ENCODE measurements around the gene PARD3B.

The PARD3B gene

DNA sequence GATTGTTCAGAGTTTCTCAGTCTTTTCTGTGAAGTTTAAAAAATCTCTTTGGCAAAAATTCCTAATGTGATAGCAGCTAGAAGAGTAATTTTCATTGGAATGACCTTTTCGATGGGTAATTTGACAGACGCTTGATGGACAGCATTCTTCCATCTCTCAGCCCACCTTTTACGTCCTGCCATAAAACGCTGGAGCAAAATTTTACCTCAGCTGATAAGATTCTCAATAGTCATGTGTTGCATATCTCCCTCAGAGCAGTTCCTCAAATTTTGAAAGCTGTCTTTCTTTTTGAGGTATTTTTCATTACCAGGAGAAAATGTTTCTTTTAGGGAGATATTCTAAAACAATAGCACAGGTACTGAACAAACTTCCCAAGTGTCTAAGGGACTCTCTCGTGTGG is 441.4 kb downstream of the PARD3B start:
- no peaks in the 10 kb centered on the region for H4K20me1 ChIP-seq (ENCODE audit: insufficient read depth, low read length)
- H3K4me3 ChIP-seq (ENCODE audit: low read length), result no peak overlapping the region
- H3F3A ChIP-seq (ENCODE audit: insufficient read depth, low read length), result no peaks in the 10 kb centered on the region
- no peak overlapping the region for H3K9ac ChIP-seq (ENCODE audit: low read length)
- H3K36me3 ChIP-seq (replicated peaks; ENCODE audit: insufficient read depth, low read length), result no peaks in the 10 kb centered on the region
- H3K79me2 ChIP-seq (ENCODE audit: low read length), result no peaks in the 10 kb centered on the region
- TF ChIP-seq, protein P1, sequence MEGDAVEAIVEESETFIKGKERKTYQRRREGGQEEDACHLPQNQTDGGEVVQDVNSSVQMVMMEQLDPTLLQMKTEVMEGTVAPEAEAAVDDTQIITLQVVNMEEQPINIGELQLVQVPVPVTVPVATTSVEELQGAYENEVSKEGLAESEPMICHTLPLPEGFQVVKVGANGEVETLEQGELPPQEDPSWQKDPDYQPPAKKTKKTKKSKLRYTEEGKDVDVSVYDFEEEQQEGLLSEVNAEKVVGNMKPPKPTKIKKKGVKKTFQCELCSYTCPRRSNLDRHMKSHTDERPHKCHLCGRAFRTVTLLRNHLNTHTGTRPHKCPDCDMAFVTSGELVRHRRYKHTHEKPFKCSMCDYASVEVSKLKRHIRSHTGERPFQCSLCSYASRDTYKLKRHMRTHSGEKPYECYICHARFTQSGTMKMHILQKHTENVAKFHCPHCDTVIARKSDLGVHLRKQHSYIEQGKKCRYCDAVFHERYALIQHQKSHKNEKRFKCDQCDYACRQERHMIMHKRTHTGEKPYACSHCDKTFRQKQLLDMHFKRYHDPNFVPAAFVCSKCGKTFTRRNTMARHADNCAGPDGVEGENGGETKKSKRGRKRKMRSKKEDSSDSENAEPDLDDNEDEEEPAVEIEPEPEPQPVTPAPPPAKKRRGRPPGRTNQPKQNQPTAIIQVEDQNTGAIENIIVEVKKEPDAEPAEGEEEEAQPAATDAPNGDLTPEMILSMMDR (IDR thresholded peaks at IDR 0.05; ENCODE audit: low read length), result no peak
- TF ChIP-seq EZH2 (optimal IDR thresholded peaks at IDR 0.05; ENCODE audit: low read depth, low read length), result no peak
- no peak for TF ChIP-seq EZH2phosphoT487 (IDR thresholded peaks at IDR 0.05; ENCODE audit: low read length)
- H3K27me3 ChIP-seq (replicated peaks; ENCODE audit: insufficient read depth, low read length), result no peaks in the 10 kb centered on the region
- no peak overlapping the region for H2AFZ ChIP-seq (ENCODE audit: low read length)
- no peaks in the 10 kb centered on the region for H3K9me3 ChIP-seq (replicated peaks; ENCODE audit: insufficient read depth, low read length)
- no peaks in the 10 kb centered on the region for H3K4me1 ChIP-seq (ENCODE audit: low read length)
- no peak for DNase-seq
- H3K9me2 ChIP-seq (replicated peaks; ENCODE audit: insufficient read depth, low read length), result no peaks in the 10 kb centered on the region
- no peak overlapping the region for H3K4me2 ChIP-seq (ENCODE audit: low read depth, low read length)
- H3K27ac ChIP-seq (ENCODE audit: low read length), result no peak overlapping the region

DNA sequence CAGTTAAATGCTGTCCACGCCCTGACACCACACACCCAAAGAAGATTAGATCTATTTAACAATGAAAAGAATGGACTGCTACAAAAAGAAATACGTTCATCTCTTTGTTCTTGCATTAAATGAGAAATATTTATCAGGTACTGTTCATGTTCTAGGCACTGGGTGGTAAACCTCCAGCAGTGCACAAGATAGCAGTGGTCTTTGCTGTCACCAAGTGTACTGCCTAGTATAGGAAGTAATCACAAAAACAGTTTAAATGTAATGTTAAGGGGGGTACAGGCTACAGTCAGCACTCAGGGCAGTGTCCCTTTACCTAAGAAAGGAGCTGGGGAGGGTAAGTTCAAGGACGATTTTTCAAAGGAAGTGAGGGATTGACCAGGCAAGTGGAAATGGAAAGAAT is 443.6 kb downstream of the PARD3B start:
- no peaks in the 10 kb centered on the region for H3K4me1 ChIP-seq (ENCODE audit: low read length)
- H3K79me2 ChIP-seq (ENCODE audit: low read length), result no peaks in the 10 kb centered on the region
- no peak overlapping the region for H3K4me2 ChIP-seq (ENCODE audit: low read depth, low read length)
- DNase-seq, result no peak
- no peaks in the 10 kb centered on the region for H3K27me3 ChIP-seq (replicated peaks; ENCODE audit: insufficient read depth, low read length)
- H2AFZ ChIP-seq (ENCODE audit: low read length), result no peak overlapping the region
- H3K27ac ChIP-seq (ENCODE audit: low read length), result no peak overlapping the region
- H4K20me1 ChIP-seq (ENCODE audit: insufficient read depth, low read length), result no peaks in the 10 kb centered on the region
- no peaks in the 10 kb centered on the region for H3K9me2 ChIP-seq (replicated peaks; ENCODE audit: insufficient read depth, low read length)
- TF ChIP-seq EZH2 (optimal IDR thresholded peaks at IDR 0.05; ENCODE audit: low read depth, low read length) (no peak), EZH2phosphoT487 (IDR thresholded peaks at IDR 0.05; ENCODE audit: low read length) (no peak)
- TF ChIP-seq, protein P1 (IDR thresholded peaks at IDR 0.05; ENCODE audit: low read length), result no peak
- H3F3A ChIP-seq (ENCODE audit: insufficient read depth, low read length), result no peaks in the 10 kb centered on the region
- H3K9ac ChIP-seq (ENCODE audit: low read length), result no peak overlapping the region
- no peak overlapping the region for H3K4me3 ChIP-seq (ENCODE audit: low read length)
- no peaks in the 10 kb centered on the region for H3K9me3 ChIP-seq (replicated peaks; ENCODE audit: insufficient read depth, low read length)
- H3K36me3 ChIP-seq (replicated peaks; ENCODE audit: insufficient read depth, low read length), result no peaks in the 10 kb centered on the region

DNA sequence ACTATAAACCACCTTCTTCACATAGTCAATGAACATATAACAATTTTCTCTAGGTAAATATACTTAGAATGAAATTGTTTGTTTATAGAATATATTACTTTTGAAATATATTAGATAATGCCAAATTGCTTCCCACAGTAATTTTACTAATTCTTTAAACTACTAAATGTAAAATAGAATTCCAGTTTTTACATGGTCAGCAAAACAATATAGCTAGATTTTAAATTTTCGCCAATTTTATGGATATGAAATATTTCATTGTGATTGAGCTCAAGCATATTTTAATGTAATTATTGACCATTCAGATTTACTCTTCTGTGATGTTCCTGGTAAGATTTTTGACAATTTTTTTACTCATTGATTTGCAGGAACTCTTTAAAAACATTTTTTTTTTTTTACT is 444.6 kb downstream of the PARD3B start:
- H3K36me3 ChIP-seq (replicated peaks; ENCODE audit: insufficient read depth, low read length), result no peaks in the 10 kb centered on the region
- H3K4me3 ChIP-seq (ENCODE audit: low read length), result no peak overlapping the region
- no peaks in the 10 kb centered on the region for H4K20me1 ChIP-seq (ENCODE audit: insufficient read depth, low read length)
- no peaks in the 10 kb centered on the region for H3K4me1 ChIP-seq (ENCODE audit: low read length)
- H3K9ac ChIP-seq (ENCODE audit: low read length), result no peak overlapping the region
- no peak overlapping the region for H3K4me2 ChIP-seq (ENCODE audit: low read depth, low read length)
- no peak overlapping the region for H3K27ac ChIP-seq (ENCODE audit: low read length)
- no peak for DNase-seq
- H3F3A ChIP-seq (ENCODE audit: insufficient read depth, low read length), result no peaks in the 10 kb centered on the region
- H3K9me3 ChIP-seq (replicated peaks; ENCODE audit: insufficient read depth, low read length), result no peaks in the 10 kb centered on the region
- TF ChIP-seq EZH2 (optimal IDR thresholded peaks at IDR 0.05; ENCODE audit: low read depth, low read length), result no peak
- TF ChIP-seq, protein P1 (IDR thresholded peaks at IDR 0.05; ENCODE audit: low read length), result no peak
- TF ChIP-seq EZH2phosphoT487 (IDR thresholded peaks at IDR 0.05; ENCODE audit: low read length), result no peak
- no peaks in the 10 kb centered on the region for H3K9me2 ChIP-seq (replicated peaks; ENCODE audit: insufficient read depth, low read length)
- no peak overlapping the region for H2AFZ ChIP-seq (ENCODE audit: low read length)
- no peaks in the 10 kb centered on the region for H3K27me3 ChIP-seq (replicated peaks; ENCODE audit: insufficient read depth, low read length)
- no peaks in the 10 kb centered on the region for H3K79me2 ChIP-seq (ENCODE audit: low read length)

Measured in MM.1S (cell line).